AG10803 (cell line): ENCODE measurements around the gene ZNRF1.

Experiments used
- DNase-seq: peaks from one replicate; pipeline ENCODE4 v3.0.0; 2010; ENCODE audit warnings: low read depth
- H3K4me3 ChIP-seq: 2 replicates; pipeline ENCODE4 v1.5.1; 2011; ENCODE audit warnings: mild to moderate bottlenecking, low read length, control low read depth
- TF ChIP-seq, protein P1 (sequence below): conservative IDR thresholded peaks from 2 replicates; pipeline ENCODE4 v1.5.1; 2011; ENCODE audit warnings: mild to moderate bottlenecking, low read length, control low read depth, inconsistent platforms

ZNRF1 gene

DNA sequence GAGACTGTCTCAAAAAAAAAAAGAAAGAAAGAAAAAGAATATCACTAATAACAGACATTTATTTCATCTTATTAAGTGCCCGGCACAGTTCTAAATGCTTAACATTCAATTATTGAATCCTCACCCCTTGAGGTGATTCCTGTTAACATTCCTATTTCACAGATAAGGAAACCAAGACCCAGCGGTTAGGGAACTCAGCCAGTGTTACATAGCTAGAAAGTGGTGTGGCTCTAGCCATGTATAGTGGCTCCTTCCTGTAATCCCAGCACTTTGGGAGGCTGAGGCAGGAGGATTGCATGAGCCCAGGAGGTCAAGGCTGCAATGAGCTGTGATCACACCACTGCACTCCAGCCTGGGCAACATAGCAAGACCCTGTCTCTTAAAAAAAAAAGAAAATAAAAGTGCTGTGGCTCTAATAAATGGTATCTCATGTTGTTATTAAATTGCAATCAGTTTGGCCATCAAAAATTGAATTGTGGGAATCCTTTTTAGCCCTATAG lies 28.1 kb downstream of the ZNRF1 start:
- DNase-seq, result no peak
- no peak overlapping the region for H3K4me3 ChIP-seq
- TF ChIP-seq, protein P1, sequence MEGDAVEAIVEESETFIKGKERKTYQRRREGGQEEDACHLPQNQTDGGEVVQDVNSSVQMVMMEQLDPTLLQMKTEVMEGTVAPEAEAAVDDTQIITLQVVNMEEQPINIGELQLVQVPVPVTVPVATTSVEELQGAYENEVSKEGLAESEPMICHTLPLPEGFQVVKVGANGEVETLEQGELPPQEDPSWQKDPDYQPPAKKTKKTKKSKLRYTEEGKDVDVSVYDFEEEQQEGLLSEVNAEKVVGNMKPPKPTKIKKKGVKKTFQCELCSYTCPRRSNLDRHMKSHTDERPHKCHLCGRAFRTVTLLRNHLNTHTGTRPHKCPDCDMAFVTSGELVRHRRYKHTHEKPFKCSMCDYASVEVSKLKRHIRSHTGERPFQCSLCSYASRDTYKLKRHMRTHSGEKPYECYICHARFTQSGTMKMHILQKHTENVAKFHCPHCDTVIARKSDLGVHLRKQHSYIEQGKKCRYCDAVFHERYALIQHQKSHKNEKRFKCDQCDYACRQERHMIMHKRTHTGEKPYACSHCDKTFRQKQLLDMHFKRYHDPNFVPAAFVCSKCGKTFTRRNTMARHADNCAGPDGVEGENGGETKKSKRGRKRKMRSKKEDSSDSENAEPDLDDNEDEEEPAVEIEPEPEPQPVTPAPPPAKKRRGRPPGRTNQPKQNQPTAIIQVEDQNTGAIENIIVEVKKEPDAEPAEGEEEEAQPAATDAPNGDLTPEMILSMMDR, result no peak

DNA sequence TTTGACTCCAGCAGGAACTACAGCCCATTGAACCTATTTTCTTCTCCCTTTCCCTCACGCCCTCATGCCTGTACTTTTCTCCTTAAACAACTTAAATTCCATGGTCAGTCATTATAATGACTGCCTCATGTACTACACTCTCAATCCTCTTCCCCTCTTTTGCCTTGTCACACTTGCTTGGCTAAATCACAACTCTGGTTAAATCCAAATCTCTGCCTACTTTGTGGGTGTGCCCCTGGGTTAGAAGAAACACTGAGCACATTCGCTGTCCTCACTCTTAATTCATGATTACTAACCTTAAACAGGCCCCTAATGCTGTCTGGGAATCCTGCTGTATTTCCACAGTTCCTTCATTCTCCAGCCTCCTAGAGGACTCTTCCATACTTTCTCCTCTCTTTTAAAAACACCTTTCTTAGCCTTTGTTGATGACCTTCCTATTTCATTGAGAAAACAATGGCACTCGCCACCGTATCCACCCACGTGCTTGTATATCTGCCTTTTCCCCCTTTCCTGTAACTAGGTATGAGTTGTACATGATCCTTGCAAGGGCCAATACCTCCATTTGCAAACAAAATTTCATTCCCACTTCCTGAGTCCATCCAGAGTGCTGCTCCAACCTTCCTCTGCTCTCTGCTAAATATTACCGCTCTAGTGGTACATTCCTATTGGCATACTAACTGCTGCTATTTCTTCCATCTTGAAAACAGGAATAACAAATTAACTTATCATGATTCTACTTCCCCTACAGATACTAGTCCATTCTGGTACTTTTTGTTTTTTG lies 28.9 kb downstream of the ZNRF1 start:
- TF ChIP-seq, protein P1, result no peak
- no peak for DNase-seq
- H3K4me3 ChIP-seq, result no peak overlapping the region

DNA sequence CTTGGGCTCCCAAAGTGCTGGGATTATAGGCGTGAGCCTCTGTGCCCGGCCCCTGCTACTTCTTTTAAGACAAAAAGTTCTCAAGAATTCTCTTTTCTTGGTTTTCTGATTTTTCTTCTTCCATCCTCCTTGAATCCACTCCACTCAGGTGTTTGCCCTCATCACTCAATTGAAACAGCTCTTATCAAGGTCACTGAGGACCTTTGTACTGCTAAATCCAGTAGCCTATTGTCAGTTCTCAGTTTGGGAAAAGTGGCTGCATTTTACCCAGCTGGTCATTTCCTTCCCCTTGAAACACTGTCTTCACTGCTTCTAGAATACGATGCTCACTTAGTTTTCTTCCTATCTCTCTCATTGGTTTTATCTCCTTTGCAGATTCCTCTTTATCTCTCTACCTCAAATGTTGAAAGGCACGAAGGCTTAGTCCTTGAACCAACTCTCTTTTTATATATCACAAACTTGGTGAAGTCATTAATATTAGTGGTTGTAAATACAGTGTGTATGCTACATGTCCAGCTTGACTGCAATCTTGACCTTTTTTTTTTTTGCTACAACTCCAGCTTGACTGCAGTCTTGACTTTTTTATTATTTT lies 29.8 kb downstream of the ZNRF1 start:
- DNase-seq, result no peak
- TF ChIP-seq, protein P1, result no peak

DNA sequence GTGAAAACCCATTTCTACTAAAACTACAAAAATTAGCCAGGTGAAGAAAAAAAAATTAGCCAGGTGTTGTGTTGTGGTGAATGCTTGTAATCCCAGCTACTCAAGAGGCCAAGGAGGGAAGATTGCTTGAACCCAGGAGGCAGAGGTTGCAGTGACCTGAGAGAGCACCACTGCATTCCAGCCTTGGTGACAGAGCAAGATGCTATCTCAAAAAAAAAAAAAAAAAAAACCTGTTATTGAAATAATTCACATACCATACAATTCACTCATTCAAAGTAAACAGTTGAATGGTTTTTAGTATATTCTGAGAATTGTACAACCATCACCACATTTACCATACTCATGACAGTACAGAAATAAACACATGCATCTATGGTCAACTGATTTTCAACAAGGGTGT lies 31.0 kb downstream of the ZNRF1 start:
- peak; percentile 67 for DNase-seq
- TF ChIP-seq, protein P1, result no peak
- no peak overlapping the region for H3K4me3 ChIP-seq

More for the DNA sequence above, 29.8 kb downstream of the ZNRF1 start:
- no peak overlapping the region for H3K4me3 ChIP-seq

DNA sequence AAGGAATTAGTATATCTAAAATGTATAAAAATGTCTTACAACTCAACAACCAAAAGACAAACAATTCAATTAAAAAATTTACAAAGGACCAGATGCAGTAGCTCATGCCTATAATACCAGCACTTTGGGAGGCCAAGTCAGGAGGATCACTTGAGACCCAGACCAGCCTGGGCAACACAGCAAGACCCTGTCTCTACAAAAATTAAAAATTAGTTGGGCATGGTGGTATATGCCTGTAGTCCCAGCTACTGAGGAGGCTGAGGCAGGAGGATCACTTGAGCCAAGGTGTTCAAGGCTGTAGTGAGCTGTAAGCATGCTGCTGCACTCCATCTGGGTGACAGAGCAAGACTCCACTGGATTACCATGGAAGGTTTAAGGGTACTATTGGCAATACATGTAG lies 33.8 kb downstream of the ZNRF1 start:
- no peak for DNase-seq
- H3K4me3 ChIP-seq, result no peak overlapping the region
- TF ChIP-seq, protein P1, result no peak

DNA sequence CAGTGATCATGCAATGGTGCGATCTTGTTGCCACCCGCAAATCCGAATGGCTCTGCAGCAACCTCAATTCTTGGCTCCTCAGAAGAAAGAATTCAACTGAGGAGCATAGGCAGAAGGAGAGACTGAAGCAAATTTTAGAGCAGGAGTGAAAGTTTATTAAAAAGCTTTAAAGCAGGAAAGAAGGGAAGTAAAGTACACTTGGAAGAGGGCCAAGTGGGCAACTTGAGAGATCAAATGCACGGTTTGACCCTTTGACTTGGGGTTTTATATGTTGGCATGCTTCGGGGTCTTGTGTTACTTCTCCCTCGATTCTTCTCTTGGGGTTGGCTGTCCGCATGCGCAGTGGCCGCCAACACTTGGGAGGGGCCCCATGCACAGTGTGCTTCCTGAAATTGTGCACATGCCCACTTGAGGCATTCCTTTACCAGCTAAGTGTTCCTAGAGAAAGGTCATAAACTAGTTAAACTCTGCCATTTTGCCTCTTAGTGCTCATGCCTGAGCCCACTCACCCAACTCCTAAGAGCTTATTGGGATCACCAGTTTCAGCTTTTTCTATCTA lies 36.7 kb downstream of the ZNRF1 start:
- DNase-seq, result no peak
- no peak overlapping the region for H3K4me3 ChIP-seq
- TF ChIP-seq, protein P1, result no peak
